NB4 (cell line): ENCODE results near the gene PNMA8A.
A peak's percentile ranks its signal among the peaks of the same experiment; 100 is the strongest.

Experiments
- DNase-seq: peaks from one replicate; pipeline ENCODE4 v3.0.0; 2010; ENCODE audit warnings: low read depth
- H3K4me3 ChIP-seq: one replicate; pipeline ENCODE4 v1.5.1; 2011; ENCODE audit warnings: mild to moderate bottlenecking, low read depth, low read length, moderate library complexity
- MYC ChIP-seq: IDR thresholded peaks from 2 replicates; pipeline ENCODE4 v1.6.1; 2011; ENCODE audit warnings: low read depth, low read length
- POLR2A ChIP-seq: IDR thresholded peaks from 2 replicates; pipeline ENCODE4 v1.6.1; 2011; ENCODE audit warnings: mild to moderate bottlenecking; ENCODE audit not compliant: insufficient read length; ENCODE audit errors: extremely low read depth
- TF ChIP-seq, protein P1 (sequence below): IDR thresholded peaks from one replicate; pipeline ENCODE4 v1.5.1; 2012; ENCODE audit warnings: low read depth, low read length
- TF ChIP-seq, protein P2 (sequence below): IDR thresholded peaks from 2 replicates; pipeline ENCODE4 v1.6.1; 2011; ENCODE audit warnings: low read depth, low read length

The PNMA8A gene

DNA sequence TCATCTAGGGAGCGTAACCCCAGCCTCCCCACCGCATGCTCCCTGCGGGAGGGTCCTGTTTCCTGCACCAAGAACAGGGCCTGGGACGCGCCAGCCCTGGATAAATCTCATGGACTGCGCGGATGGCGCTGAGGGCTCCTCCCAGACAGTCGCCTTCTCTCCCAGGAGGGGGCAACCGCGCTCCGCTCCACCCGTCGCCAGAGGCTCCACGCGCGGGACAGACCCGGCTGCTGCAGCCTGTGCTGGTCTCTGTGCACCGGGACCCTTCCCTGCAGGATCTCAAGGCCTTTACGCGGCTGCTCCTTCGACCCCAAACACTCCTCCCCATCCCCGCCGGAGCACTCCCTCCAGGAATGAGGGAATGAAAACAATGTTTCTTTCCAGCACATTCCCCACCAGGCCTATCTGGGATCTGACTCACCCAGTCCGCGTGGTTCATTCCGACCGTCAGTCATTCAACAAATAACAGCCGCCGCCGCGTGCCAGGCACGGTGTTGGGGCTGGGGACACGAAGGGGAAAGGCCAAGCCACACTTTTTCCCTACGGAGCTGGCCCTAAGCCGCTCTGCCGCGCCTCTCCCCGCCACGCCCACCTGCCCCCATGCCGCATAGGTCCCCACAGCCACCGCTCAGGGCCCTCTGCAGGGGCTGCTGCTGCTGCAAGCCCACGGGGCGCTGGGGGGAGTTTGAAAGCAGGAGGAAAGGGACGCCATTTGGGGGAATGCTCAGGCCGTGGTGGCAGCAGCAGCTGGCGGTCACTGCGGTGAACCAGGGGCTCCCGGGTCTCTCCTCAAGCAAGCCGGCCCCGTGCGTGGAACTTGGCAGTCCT lies 18.3 kb upstream of the PNMA8A start:
- no peak overlapping the region for H3K4me3 ChIP-seq
- TF ChIP-seq, protein P1, sequence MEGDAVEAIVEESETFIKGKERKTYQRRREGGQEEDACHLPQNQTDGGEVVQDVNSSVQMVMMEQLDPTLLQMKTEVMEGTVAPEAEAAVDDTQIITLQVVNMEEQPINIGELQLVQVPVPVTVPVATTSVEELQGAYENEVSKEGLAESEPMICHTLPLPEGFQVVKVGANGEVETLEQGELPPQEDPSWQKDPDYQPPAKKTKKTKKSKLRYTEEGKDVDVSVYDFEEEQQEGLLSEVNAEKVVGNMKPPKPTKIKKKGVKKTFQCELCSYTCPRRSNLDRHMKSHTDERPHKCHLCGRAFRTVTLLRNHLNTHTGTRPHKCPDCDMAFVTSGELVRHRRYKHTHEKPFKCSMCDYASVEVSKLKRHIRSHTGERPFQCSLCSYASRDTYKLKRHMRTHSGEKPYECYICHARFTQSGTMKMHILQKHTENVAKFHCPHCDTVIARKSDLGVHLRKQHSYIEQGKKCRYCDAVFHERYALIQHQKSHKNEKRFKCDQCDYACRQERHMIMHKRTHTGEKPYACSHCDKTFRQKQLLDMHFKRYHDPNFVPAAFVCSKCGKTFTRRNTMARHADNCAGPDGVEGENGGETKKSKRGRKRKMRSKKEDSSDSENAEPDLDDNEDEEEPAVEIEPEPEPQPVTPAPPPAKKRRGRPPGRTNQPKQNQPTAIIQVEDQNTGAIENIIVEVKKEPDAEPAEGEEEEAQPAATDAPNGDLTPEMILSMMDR, result no peak
- TF ChIP-seq MYC, result no peak
- no peak for TF ChIP-seq POLR2A
- no peak for DNase-seq

DNA sequence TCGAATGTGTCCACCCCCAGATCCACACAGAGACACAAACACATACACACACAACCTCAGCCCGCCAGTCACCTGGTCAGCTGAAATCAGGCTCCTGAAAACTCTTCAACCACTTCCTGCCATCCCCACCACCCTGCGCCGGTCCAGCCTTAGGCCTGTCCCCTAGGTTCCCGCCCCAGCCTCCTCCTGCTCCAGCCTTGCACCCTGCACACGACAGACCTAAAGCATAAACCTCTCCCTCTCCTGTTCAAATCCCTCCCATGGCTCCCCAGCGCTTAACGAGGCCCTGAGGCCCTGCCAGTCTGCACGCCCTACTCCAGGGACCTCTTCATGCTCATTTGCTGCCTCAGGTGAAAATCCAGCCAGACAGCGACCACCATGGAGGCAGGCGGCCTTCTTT lies 17.2 kb upstream of the PNMA8A start:
- no peak for TF ChIP-seq MYC
- TF ChIP-seq POLR2A, result no peak
- TF ChIP-seq, protein P1, result no peak
- TF ChIP-seq, protein P2, sequence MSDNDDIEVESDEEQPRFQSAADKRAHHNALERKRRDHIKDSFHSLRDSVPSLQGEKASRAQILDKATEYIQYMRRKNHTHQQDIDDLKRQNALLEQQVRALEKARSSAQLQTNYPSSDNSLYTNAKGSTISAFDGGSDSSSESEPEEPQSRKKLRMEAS, result no peak
- no peak overlapping the region for H3K4me3 ChIP-seq
- peak; percentile 47 for DNase-seq

DNA sequence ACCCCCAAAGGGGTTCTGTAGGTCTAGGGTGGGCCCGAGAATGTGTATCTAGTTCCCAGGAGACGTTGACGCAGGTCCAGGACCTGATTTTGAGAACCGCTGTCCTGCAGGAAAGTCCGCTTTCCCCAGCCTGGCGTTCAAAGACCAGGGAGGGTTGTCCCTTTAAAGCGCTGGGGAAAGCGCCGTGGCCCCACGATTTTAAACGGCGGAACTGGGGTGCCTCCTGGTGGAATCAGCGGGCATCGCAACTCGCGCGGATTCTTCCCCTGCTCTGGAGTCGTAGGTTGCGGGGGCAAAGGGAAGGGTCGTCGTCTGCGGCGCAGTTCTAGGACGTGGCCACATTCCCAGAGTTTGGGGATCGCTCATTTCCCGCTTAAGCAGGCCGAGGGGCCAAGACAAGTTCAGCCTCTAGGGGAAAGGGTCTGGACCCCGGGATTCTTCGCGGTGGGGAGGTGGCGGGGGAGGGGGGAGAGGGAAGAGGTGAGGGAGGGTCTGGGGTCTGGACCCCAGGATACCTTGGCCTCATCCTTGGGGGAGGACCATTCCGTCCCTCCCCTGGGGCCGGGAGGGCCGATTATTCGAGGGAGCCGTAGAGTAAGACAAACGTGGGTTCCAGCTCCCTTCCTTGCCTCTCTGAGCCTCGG lies 16.6 kb upstream of the PNMA8A start:
- no peak overlapping the region for H3K4me3 ChIP-seq
- TF ChIP-seq POLR2A (no peak), MYC (peak; percentile 48)
- TF ChIP-seq, protein P2, result 0 out of 2 replicates have a peak, but pooled peaks have one; percentile 46
- TF ChIP-seq, protein P1, result peak; percentile 99
- peak; percentile 84 for DNase-seq

DNA sequence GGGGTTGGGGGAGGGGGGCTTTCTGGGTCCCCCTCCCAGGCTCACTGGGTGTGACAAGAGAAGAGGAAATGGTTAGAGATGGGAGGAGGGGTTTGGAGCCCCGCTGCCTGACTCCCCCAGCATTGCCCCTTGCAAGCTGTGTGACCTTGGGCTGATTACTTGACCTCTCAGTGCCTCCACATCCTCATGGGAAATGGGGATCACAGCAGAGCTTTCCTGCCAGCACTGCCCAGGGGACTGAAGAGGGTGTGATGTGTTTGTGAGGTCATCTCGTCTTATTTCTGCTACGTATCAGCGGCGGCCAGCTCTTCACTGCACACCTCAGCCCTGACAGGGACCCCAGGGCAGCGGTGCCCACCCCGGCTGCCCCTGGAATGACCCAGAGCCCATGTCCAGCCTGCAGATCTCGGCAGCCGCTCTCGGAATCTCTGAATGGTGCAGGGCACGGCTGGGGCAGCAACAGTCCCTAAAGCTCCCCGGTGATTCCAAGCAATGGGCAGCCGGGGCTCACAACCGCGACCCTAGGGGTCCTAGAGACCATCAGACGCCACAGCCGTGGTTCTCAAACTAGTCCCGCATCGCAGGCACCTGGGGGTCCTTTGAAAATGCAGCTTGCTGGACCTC lies 15.9 kb upstream of the PNMA8A start:
- H3K4me3 ChIP-seq, result no peak overlapping the region
- no peak for DNase-seq
- TF ChIP-seq, protein P1, result no peak
- TF ChIP-seq, protein P2, result no peak
- TF ChIP-seq MYC (no peak), POLR2A (no peak)

DNA sequence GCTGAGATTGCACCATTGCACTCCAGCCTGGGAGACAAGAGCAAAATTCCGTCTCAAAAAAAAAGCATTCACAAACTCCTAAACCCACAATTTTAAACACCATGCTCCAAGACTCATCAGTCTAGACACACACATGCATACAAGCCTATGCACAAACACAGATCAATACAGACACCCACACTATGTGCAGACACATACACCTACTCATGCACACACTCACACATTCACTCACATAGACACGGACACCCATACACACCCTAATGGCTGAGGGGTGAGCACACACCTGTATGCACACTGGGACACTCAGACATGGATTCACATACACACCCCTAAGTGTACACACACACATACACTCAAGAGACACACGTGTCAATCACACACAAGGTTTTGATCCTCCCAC lies 15.0 kb upstream of the PNMA8A start:
- TF ChIP-seq, protein P1, result no peak
- TF ChIP-seq, protein P2, result no peak
- TF ChIP-seq POLR2A, result no peak
- no peak for TF ChIP-seq MYC
- DNase-seq, result no peak
- no peak overlapping the region for H3K4me3 ChIP-seq
